Endothelial cell of coronary artery (primary cell): ENCODE results near the gene CT45A9. TPM values are rescaled to one million over a fixed set of nuclear protein-coding genes. Genes with fewer than 3 reads are reported as not detected.

ENCODE experiments used
- total RNA-seq: library from RNA; depleted of rRNA; stranded (reverse); fragments of >200 nt; gene quantifications from 2 replicates; pipeline ENCODE4 v1.2.3, GENCODE V29; 2014

Gene CT45A9
- not detected in 2 replicates for total RNA-seq

DNA sequence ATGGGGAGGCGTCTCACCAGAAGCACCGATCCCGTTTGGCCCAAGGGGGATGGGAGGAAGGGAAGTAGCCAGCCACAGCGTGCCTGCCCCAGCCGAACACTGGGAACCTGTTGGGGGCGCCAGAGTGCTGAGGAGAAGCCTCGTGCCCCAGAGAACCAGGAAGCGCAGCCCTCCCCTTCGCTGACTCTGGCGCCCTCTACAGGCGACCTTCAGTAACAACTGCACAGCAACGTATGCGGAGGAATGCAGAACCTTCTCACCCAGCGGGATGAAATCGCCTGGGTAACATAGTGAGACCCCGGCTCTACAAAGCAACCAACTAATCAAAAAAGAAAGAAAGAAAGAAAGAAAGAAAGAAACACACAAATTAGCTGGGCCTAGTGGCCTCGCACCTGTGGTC, at the start of gene CT45A9:
Gene CT45A9 (minus strand): TSS at position 101 of the 400 bp plus-strand sequence. CDS start 3,751 bp downstream, outside the sequence.

GRCh38 chrX:135893294-135893817, 21.7 kb upstream of the CT45A9 start, which contains the start of the genes CT45A10 and SAGE1:
TSS of gene CT45A10 (minus strand) at chrX:135893444. CDS start at chrX:135885344, 8,100 bp downstream.
TSS of gene SAGE1 (plus strand) at chrX:135893716. CDS start at chrX:135896243, 2,527 bp downstream.

GRCh38 chrX:135854438-135854837, 17.2 kb downstream of the CT45A9 start, which contains the start of gene CT45A8:
TSS of gene CT45A8 (minus strand) at chrX:135854538. CDS start at chrX:135850783, 3,755 bp downstream.

DNA sequence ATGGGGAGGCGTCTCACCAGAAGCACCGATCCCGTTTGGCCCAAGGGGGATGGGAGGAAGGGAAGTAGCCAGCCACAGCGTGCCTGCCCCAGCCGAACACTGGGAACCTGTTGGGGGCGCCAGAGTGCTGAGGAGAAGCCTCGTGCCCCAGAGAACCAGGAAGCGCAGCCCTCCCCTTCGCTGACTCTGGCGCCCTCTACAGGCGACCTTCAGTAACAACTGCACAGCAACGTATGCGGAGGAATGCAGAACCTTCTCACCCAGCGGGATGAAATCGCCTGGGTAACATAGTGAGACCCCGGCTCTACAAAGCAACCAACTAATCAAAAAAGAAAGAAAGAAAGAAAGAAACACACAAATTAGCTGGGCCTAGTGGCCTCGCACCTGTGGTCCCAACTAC, 34.4 kb downstream of the CT45A9 start, which contains the start of gene CT45A7:
Gene CT45A7 (minus strand): TSS at position 101 of the 400 bp plus-strand sequence. CDS start 3,747 bp downstream, outside the sequence.

DNA sequence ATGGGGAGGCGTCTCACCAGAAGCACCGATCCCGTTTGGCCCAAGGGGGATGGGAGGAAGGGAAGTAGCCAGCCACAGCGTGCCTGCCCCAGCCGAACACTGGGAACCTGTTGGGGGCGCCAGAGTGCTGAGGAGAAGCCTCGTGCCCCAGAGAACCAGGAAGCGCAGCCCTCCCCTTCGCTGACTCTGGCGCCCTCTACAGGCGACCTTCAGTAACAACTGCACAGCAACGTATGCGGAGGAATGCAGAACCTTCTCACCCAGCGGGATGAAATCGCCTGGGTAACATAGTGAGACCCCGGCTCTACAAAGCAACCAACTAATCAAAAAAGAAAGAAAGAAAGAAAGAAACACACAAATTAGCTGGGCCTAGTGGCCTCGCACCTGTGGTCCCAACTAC, 51.7 kb downstream of the CT45A9 start, which contains the start of gene CT45A2:
Gene CT45A2 (minus strand): TSS at position 101 of the 400 bp plus-strand sequence. CDS start 3,747 bp downstream, outside the sequence.

Other genes starting within 250 kb of the CT45A9 start
- gene CT45A1, start 158.2 kb downstream of the CT45A9 start, total RNA-seq, result not detected in 2 replicates
- not detected in 2 replicates for gene CT45A3, start 103.6 kb downstream of the CT45A9 start, total RNA-seq
- not detected in 2 replicates for gene CT45A5, start 86.3 kb downstream of the CT45A9 start, total RNA-seq
- gene CT45A6, start 69.0 kb downstream of the CT45A9 start, total RNA-seq, result not detected in 2 replicates
- gene CT45A2, start 51.8 kb downstream of the CT45A9 start, total RNA-seq, result not detected in 2 replicates
- gene CT45A7, start 34.5 kb downstream of the CT45A9 start, total RNA-seq, result not detected in 2 replicates
- gene CT45A8, start 17.3 kb downstream of the CT45A9 start, total RNA-seq, result not detected in 2 replicates
- not detected in 2 replicates for gene CT45A10, start 21.6 kb upstream of the CT45A9 start, total RNA-seq
- gene SAGE1, start 21.9 kb upstream of the CT45A9 start, total RNA-seq, result not detected in 2 replicates
- 5.8 and 8.1 TPM in 2 replicates for gene MMGT1, start 102.2 kb upstream of the CT45A9 start, total RNA-seq
- gene SLC9A6, start 113.6 kb upstream of the CT45A9 start, total RNA-seq, result 12.7 and 14.8 TPM in 2 replicates